Measurements from ENCODE around the gene IZUMO2.
A peak's percentile ranks its signal among the peaks of the same experiment; 100 is the strongest.
"Not testable (repeated sequence)": the region's sequence is repeated elsewhere in the genome, so short reads cannot be mapped to it uniquely, and the experiment has no call there.

Gene IZUMO2

GRCh38 chr19:50148528-50148927 lies 14.6 kb downstream of the IZUMO2 start:
- DNase-seq (ENCODE audit: extremely low spot score) = no peak
- TF ChIP-seq CTCF (IDR thresholded peaks at IDR 0.05; ENCODE audit: control extremely low read depth, extremely low read depth, low read depth, missing control alignments) = no peak
- POLR2A ChIA-PET = no interaction called here
- CTCF ChIA-PET = interaction anchor here (3.3 kb wide), 1 partner anchor 13 kb away, joined by 15 read pairs; no protein-coding TSS in a partner anchor

GRCh38 chr19:50147462-50148423 lies 15.3 kb downstream of the IZUMO2 start:
- ChIA-PET POLR2A (no interaction called here), CTCF (interaction anchor here (3.3 kb wide), 1 partner anchor 12 kb away, joined by 15 read pairs; no protein-coding TSS in a partner anchor)
- DNase-seq (ENCODE audit: extremely low spot score) = peak; percentile 47
- peak; percentile 19 for TF ChIP-seq CTCF (IDR thresholded peaks at IDR 0.05; ENCODE audit: control extremely low read depth, extremely low read depth, low read depth, missing control alignments)

- DNase-seq (ENCODE audit: extremely low spot score); POLR2A ChIA-PET; CTCF ChIA-PET: not testable (repeated sequence)
These were observed 21.2 kb downstream of the IZUMO2 start for GRCh38 chr19:50141921-50142320.

- DNase-seq (ENCODE audit: extremely low spot score); POLR2A ChIA-PET: not testable (repeated sequence)
- CTCF ChIA-PET = interaction anchor here (0.7 kb wide), 1 partner anchor 109 kb away, joined by 3 read pairs; no protein-coding TSS in a partner anchor
These were observed 22.8 kb downstream of the IZUMO2 start for GRCh38 chr19:50140118-50140845.

GRCh38 chr19:50136603-50137365 lies 26.3 kb downstream of the IZUMO2 start:
- CTCF ChIA-PET = interaction anchor here (0.8 to 1.6 kb wide), 17 partner anchors 11 to 566 kb away, joined by 3 to 16 read pairs (median 3); no protein-coding TSS in a partner anchor
- POLR2A ChIA-PET; DNase-seq (ENCODE audit: extremely low spot score): not testable (repeated sequence)

- POLR2A ChIA-PET; DNase-seq (ENCODE audit: extremely low spot score): not testable (repeated sequence)
- CTCF ChIA-PET = interaction anchor here (0.7 to 1.6 kb wide), 24 partner anchors 12 to 565 kb away, joined by 3 to 16 read pairs (median 3); partner anchors contain the start of gene FUZ
These were observed 27.1 kb downstream of the IZUMO2 start for GRCh38 chr19:50135856-50136602.

- CTCF ChIA-PET = interaction anchor here (0.9 to 1.6 kb wide), 16 partner anchors 13 to 322 kb away, joined by 3 to 16 read pairs (median 3); partner anchors contain the start of gene FUZ
- DNase-seq (ENCODE audit: extremely low spot score); POLR2A ChIA-PET: not testable (repeated sequence)
These were observed 28.0 kb downstream of the IZUMO2 start for GRCh38 chr19:50134777-50135719.

GRCh38 chr19:50133518-50134492 lies 29.3 kb downstream of the IZUMO2 start:
- POLR2A ChIA-PET; CTCF ChIA-PET; DNase-seq (ENCODE audit: extremely low spot score): not testable (repeated sequence)

- CTCF ChIA-PET; POLR2A ChIA-PET; DNase-seq (ENCODE audit: extremely low spot score): not testable (repeated sequence)
These were observed 59.1 kb downstream of the IZUMO2 start for GRCh38 chr19:50104012-50104411.

GRCh38 chr19:50103405-50103804 lies 59.7 kb downstream of the IZUMO2 start:
- CTCF ChIA-PET; POLR2A ChIA-PET; DNase-seq (ENCODE audit: extremely low spot score): not testable (repeated sequence)

Measured in GM10248 (cell line).